ENCODE results near the gene NPHS2. TPM values are rescaled to one million over a fixed set of nuclear protein-coding genes. Genes with fewer than 3 reads are reported as not detected.

NPHS2 gene
- total RNA-seq, 4 donors from 2014 or later, result not detected

GRCh38 chr1:179554427-179554826 lies 21.3 kb downstream of the NPHS2 start:
- DNase-seq, result no peak
- intact Hi-C loops (cut with DNase I), result no loop called here
- Histone ChIP-seq H3K4me1 (no peaks in the 10 kb centered on the region), H3K4me3 (no peak overlapping the region), H3K27ac (no peak overlapping the region), H3K27me3 (no peaks in the 10 kb centered on the region), H3K36me3 (no peaks in the 10 kb centered on the region), H3K9me3 (no peaks in the 10 kb centered on the region)
- TF ChIP-seq CTCF (IDR thresholded peaks at IDR 0.05), result no peak
- no peak for TF ChIP-seq POLR2A (IDR thresholded peaks at IDR 0.05)

GRCh38 chr1:179550746-179551682 lies 24.7 kb downstream of the NPHS2 start:
- TF ChIP-seq POLR2A (IDR thresholded peaks at IDR 0.05) (no peak), CTCF (IDR thresholded peaks at IDR 0.05) (no peak)
- Histone ChIP-seq H3K27me3 (no peaks in the 10 kb centered on the region), H3K4me1 (no peaks in the 10 kb centered on the region), H3K9me3 (no peaks in the 10 kb centered on the region), H3K4me3 (no peak overlapping the region), H3K36me3 (no peaks in the 10 kb centered on the region), H3K27ac (no peak overlapping the region)
- intact Hi-C loops (cut with DNase I), result no loop called here
- DNase-seq, result no peak
- 35 to 39% methylated on average over 9 of the region's 9 CpGs for WGBS, 2 donors

- intact Hi-C loops (cut with DNase I), result no loop called here
- Histone ChIP-seq H3K9me3 (no peaks in the 10 kb centered on the region), H3K36me3 (no peaks in the 10 kb centered on the region), H3K27ac (no peak overlapping the region), H3K4me3 (no peak overlapping the region), H3K27me3 (no peaks in the 10 kb centered on the region), H3K4me1 (no peaks in the 10 kb centered on the region)
- DNase-seq, result no peak
- WGBS, 2 donors, result 75 to 76% methylated on average over 2 of the region's 2 CpGs
- no peak for TF ChIP-seq CTCF (IDR thresholded peaks at IDR 0.05)
- no peak for TF ChIP-seq POLR2A (IDR thresholded peaks at IDR 0.05)
Observed at GRCh38 chr1:179549368-179549700, 26.4 kb downstream of the NPHS2 start.

- DNase-seq, result no peak
- no peak overlapping the region for H3K27ac ChIP-seq
- intact Hi-C loops (cut with DNase I), result no loop called here
- H3K36me3 ChIP-seq, result no peaks in the 10 kb centered on the region
- no peak overlapping the region for H3K4me3 ChIP-seq
- WGBS, 2 donors, result 63 to 78% methylated on average over 3 of the region's 3 CpGs
- H3K27me3 ChIP-seq, result no peaks in the 10 kb centered on the region
- H3K4me1 ChIP-seq, result no peaks in the 10 kb centered on the region
- no peak for TF ChIP-seq CTCF (IDR thresholded peaks at IDR 0.05)
- TF ChIP-seq POLR2A (IDR thresholded peaks at IDR 0.05), result no peak
- H3K9me3 ChIP-seq, result no peaks in the 10 kb centered on the region
Observed at GRCh38 chr1:179548666-179549367, 26.9 kb downstream of the NPHS2 start.

DNA sequence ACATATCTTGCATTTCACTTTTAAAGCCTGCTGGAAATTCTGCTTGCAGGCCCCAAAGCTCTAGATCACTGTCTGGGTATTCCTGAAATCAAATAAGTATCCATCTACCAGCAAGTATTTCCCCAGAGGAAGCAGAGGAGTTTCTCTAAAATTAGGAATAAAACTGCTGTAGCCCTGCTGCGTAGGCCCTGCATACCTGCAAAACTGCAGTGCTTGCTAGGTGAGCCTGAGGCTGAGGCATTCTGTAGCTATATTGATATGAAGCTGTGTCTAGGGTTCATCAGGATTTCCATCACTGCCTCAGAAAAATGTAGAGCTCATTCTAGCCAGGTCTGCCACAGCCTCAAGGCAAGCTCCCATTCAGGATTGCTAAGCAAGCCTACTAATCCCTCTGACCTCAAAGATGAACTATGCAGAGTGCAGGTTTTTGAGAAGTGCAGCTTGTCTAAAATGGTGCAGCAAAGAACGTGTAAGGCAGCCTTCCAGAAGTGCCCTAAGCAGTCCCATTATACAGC lies 28.7 kb downstream of the NPHS2 start:
- 38 to 48% methylated on average over 2 of the region's 2 CpGs for WGBS, 2 donors
- intact Hi-C loops (cut with DNase I), result no loop called here
- Histone ChIP-seq H3K4me1 (no peaks in the 10 kb centered on the region), H3K27me3 (no peaks in the 10 kb centered on the region), H3K27ac (no peak overlapping the region), H3K9me3 (no peaks in the 10 kb centered on the region), H3K36me3 (no peaks in the 10 kb centered on the region), H3K4me3 (no peak overlapping the region)
- no peak for DNase-seq
- TF ChIP-seq POLR2A (IDR thresholded peaks at IDR 0.05) (no peak), CTCF (IDR thresholded peaks at IDR 0.05) (no peak)
